Renal cortical epithelial cell (primary cell): ENCODE results near the gene SLC24A4. TPM values are rescaled to one million over a fixed set of nuclear protein-coding genes. Genes with fewer than 3 reads are reported as not detected.

Source experiments
- DNase-seq: peaks from one replicate; pipeline ENCODE4 v3.0.0-alpha.2; 2011; ENCODE audit warnings: low read depth
- total RNA-seq: library from RNA; depleted of rRNA; stranded (reverse); fragments of >200 nt; gene quantifications from 2 replicates; pipeline ENCODE4 v1.2.3, GENCODE V29; 2014

The SLC24A4 gene
- total RNA-seq, 1 donor from 2014 or later, result not detected

GRCh38 chr14:92437309-92437708 is 114.3 kb downstream of the SLC24A4 start:
- DNase-seq, result no peak

- peak; percentile 16 for DNase-seq
Measured at GRCh38 chr14:92437729-92438285, 114.8 kb downstream of the SLC24A4 start.

GRCh38 chr14:92439537-92440344 is 116.8 kb downstream of the SLC24A4 start:
- no peak for DNase-seq

- DNase-seq, result no peak
Measured at GRCh38 chr14:92440345-92441003, 117.5 kb downstream of the SLC24A4 start.

- DNase-seq, result no peak
Measured at GRCh38 chr14:92441751-92442504, 119.0 kb downstream of the SLC24A4 start.

- DNase-seq, result no peak
Measured at GRCh38 chr14:92443167-92443566, 120.2 kb downstream of the SLC24A4 start.

GRCh38 chr14:92443741-92444140 is 120.8 kb downstream of the SLC24A4 start:
- no peak for DNase-seq

- no peak for DNase-seq
Measured at GRCh38 chr14:92446771-92447170, 123.8 kb downstream of the SLC24A4 start.

- no peak for DNase-seq
Measured at GRCh38 chr14:92447416-92448197, 124.6 kb downstream of the SLC24A4 start.

GRCh38 chr14:92448786-92449185 is 125.8 kb downstream of the SLC24A4 start:
- DNase-seq, result no peak

GRCh38 chr14:92449404-92450181 is 126.6 kb downstream of the SLC24A4 start:
- no peak for DNase-seq

GRCh38 chr14:92450351-92451070 is 127.5 kb downstream of the SLC24A4 start:
- no peak for DNase-seq

GRCh38 chr14:92451245-92451644 is 128.3 kb downstream of the SLC24A4 start:
- DNase-seq, result no peak

- DNase-seq, result no peak
Measured at GRCh38 chr14:92451755-92452154, 128.8 kb downstream of the SLC24A4 start.

- DNase-seq, result no peak
Measured at GRCh38 chr14:92452471-92452870, 129.5 kb downstream of the SLC24A4 start.

- no peak for DNase-seq
Measured at GRCh38 chr14:92453691-92454090, 130.7 kb downstream of the SLC24A4 start.

- DNase-seq, result no peak
Measured at GRCh38 chr14:92455231-92455630, 132.3 kb downstream of the SLC24A4 start.

GRCh38 chr14:92456215-92457015 is 133.4 kb downstream of the SLC24A4 start:
- DNase-seq, result peak; percentile 37

- no peak for DNase-seq
Measured at GRCh38 chr14:92457016-92457565, 134.1 kb downstream of the SLC24A4 start.
